CD1c-positive myeloid dendritic cell (primary cell): Measurements from ENCODE around the gene USP13.
"Not testable (repeated sequence)": the region's sequence is repeated elsewhere in the genome, so short reads cannot be mapped to it uniquely, and the experiment has no call there.

Experiments
- DNase-seq: peaks from one replicate; pipeline ENCODE4 v3.0.0-alpha.2; 2016; ENCODE audit errors: extremely low spot score

The USP13 gene

GRCh38 chr3:179734497-179735281 lies 81.8 kb downstream of the USP13 start:
- DNase-seq: no peak

GRCh38 chr3:179735321-179735720 lies 82.5 kb downstream of the USP13 start:
- no peak for DNase-seq

GRCh38 chr3:179738998-179739397 lies 86.2 kb downstream of the USP13 start:
- no peak for DNase-seq

- DNase-seq: no peak
Observed at GRCh38 chr3:179739816-179740594, 87.2 kb downstream of the USP13 start.

- DNase-seq: peak; percentile 44
Observed at GRCh38 chr3:179743913-179744312, 91.1 kb downstream of the USP13 start.

- DNase-seq: no peak
Observed at GRCh38 chr3:179744667-179745066, 91.8 kb downstream of the USP13 start.

- DNase-seq: no peak
Observed at GRCh38 chr3:179745079-179745478, 92.2 kb downstream of the USP13 start.

- DNase-seq: no peak
Observed at GRCh38 chr3:179745716-179746115, 92.9 kb downstream of the USP13 start.

- peak; percentile 10 for DNase-seq
Observed at GRCh38 chr3:179750720-179751328, 98.0 kb downstream of the USP13 start.

- no peak for DNase-seq
Observed at GRCh38 chr3:179760944-179761343, 108.1 kb downstream of the USP13 start.

GRCh38 chr3:179765396-179765795 lies 112.6 kb downstream of the USP13 start:
- DNase-seq: no peak

GRCh38 chr3:179766416-179767133 lies 113.7 kb downstream of the USP13 start:
- no peak for DNase-seq

- DNase-seq: peak; percentile 16
Observed at GRCh38 chr3:179768080-179768479, 115.2 kb downstream of the USP13 start.

GRCh38 chr3:179769411-179770247 lies 116.8 kb downstream of the USP13 start:
- no peak for DNase-seq

GRCh38 chr3:179771797-179772196 lies 119.0 kb downstream of the USP13 start:
- no peak for DNase-seq

- DNase-seq: no peak
Observed at GRCh38 chr3:179772297-179772696, 119.5 kb downstream of the USP13 start.

- no peak for DNase-seq
Observed at GRCh38 chr3:179775416-179776122, 122.7 kb downstream of the USP13 start.

GRCh38 chr3:179782841-179783240 lies 130.0 kb downstream of the USP13 start:
- not testable (repeated sequence) for DNase-seq

- DNase-seq: no peak
Observed at GRCh38 chr3:179788996-179789395, 136.2 kb downstream of the USP13 start.

GRCh38 chr3:179791793-179792192 lies 139.0 kb downstream of the USP13 start:
- no peak for DNase-seq
